Karpas-422 (cell line): ENCODE measurements around the gene ACSL6. TPM values are rescaled to one million over a fixed set of nuclear protein-coding genes. Genes with fewer than 3 reads are reported as not detected.
"Not testable (repeated sequence)": the region's sequence is repeated elsewhere in the genome, so short reads cannot be mapped to it uniquely, and the experiment has no call there.

ENCODE experiments used
- DNase-seq: peaks from one replicate; pipeline ENCODE4 v3.0.0-alpha.2; 2015
- H2AFZ ChIP-seq: fragments of 200-600 bp; sonication (generic); 2 replicates; pipeline ENCODE4 v1.6.1; 2014; ENCODE audit warnings: antibody characterized with exemption, low read length, mixed read lengths
- H3K27ac ChIP-seq: fragments of 200-600 bp; sonication (generic); 2 replicates; pipeline ENCODE4 v1.5.1; 2014; ENCODE audit warnings: mild to moderate bottlenecking, low read length, moderate library complexity
- H3K27me3 ChIP-seq: fragments of 200-600 bp; sonication (generic); 2 replicates; pipeline ENCODE4 v1.6.1; 2014; ENCODE audit warnings: low read length, mixed read lengths
- H3K36me3 ChIP-seq: fragments of 200-600 bp; sonication (generic); 2 replicates; pipeline ENCODE4 v1.6.1; 2014; ENCODE audit warnings: low read length, mixed read lengths; ENCODE audit not compliant: insufficient read depth
- H3K4me1 ChIP-seq: fragments of 200-600 bp; sonication (generic); 2 replicates; pipeline ENCODE4 v1.6.1; 2014; ENCODE audit warnings: mild to moderate bottlenecking, low read length, mixed read lengths
- H3K4me2 ChIP-seq: fragments of 200-600 bp; sonication (generic); 2 replicates; pipeline ENCODE4 v1.6.1; 2014; ENCODE audit warnings: low read length, low read depth, mild to moderate bottlenecking; ENCODE audit not compliant: poor library complexity, severe bottlenecking
- H3K4me3 ChIP-seq: fragments of 200-600 bp; sonication (generic); 2 replicates; pipeline ENCODE4 v1.5.1; 2014; ENCODE audit warnings: mild to moderate bottlenecking, antibody characterized with exemption, low read length, mixed read lengths
- H3K79me2 ChIP-seq: fragments of 200-600 bp; sonication (generic); 2 replicates; pipeline ENCODE4 v1.6.1; 2014; ENCODE audit warnings: mild to moderate bottlenecking, low read length, mixed read lengths
- H3K9ac ChIP-seq: fragments of 200-600 bp; sonication (generic); 2 replicates; pipeline ENCODE4 v1.6.0; 2014; ENCODE audit warnings: low read length
- H3K9me2 ChIP-seq: fragments of 200-600 bp; sonication (generic), shearing (Covaris generic); replicated peaks from 2 replicates; pipeline ENCODE4 v1.6.0; 2014; ENCODE audit warnings: mild to moderate bottlenecking, low read length, moderate library complexity; ENCODE audit not compliant: insufficient read depth
- H3K9me3 ChIP-seq: fragments of 300-700, 200-600 bp; sonication (generic); 2 replicates; pipeline ENCODE4 v1.6.1; 2014; ENCODE audit warnings: low read length, mixed read lengths
- H4K20me1 ChIP-seq: fragments of 200-600 bp; sonication (generic); 2 replicates; pipeline ENCODE4 v1.6.1; 2014; ENCODE audit warnings: mild to moderate bottlenecking, antibody characterized with exemption, low read length, low read depth; ENCODE audit not compliant: insufficient read depth
- total RNA-seq: library from RNA; depleted of rRNA; stranded (reverse); fragments of >200 nt; shearing (Covaris generic); gene quantifications from 2 replicates; pipeline ENCODE4 v1.2.3, GENCODE V29; 2014; ENCODE audit warnings: low replicate concordance

ACSL6 gene
- total RNA-seq, 1 experiment from 2014 or later, result not detected

DNA sequence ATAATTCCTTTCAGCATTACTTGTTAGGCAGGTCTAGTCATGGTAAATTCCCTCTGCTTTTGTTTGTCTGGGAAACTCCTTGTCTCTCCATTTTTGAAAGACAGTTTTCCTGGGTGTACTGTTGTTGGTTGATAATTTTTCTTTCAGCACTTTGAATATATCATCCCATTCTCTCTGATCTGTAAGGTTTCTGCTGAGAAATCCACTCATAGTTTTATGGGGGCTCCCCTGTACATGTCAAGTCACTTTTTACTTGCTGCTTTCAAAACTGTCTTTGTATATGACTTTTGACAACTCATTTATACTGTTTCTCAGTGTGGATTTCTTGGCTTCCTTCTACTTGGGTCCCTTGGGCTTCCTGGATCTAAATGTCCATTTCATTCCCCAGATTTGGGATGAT lies 82.5 kb downstream of the ACSL6 start:
- no peaks in the 10 kb centered on the region for H4K20me1 ChIP-seq
- no peak overlapping the region for H3K9ac ChIP-seq
- peaks cover 15% of the 10 kb centered on the region; the same call in 1 of the 2 replicates for H3K9me3 ChIP-seq
- no peak overlapping the region for H3K27ac ChIP-seq
- no peak overlapping the region for H3K4me2 ChIP-seq
- H3K27me3 ChIP-seq, result no peaks in the 10 kb centered on the region
- H3K9me2 ChIP-seq, result 0 out of 2 replicates have a peak, but pooled peaks cover 4% of the 10 kb centered on the region
- H3K79me2 ChIP-seq, result no peaks in the 10 kb centered on the region
- no peak for DNase-seq
- H3K4me1 ChIP-seq, result no peaks in the 10 kb centered on the region
- H3K36me3 ChIP-seq, result no peaks in the 10 kb centered on the region
- H2AFZ ChIP-seq, result no peak overlapping the region
- H3K4me3 ChIP-seq, result no peak overlapping the region

DNA sequence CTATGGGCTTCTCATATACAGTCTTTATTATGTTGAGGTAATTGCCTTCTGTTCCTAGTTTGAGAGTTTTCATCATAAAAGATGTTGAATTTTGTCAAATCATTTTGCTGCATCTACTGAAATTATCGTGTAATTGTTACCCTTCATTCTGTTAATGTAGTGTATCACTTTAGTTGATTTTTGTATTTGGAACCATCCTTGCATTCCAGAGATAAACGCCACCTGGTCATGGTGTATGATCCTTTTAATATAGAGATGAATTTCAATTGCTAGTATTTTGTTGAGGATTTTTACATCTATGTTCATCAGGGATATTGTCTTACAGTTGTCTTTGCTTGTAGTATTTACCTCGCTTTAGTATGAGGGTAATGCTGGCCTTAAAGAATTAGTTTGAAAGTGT lies 85.3 kb downstream of the ACSL6 start:
- Histone ChIP-seq H3K9me3 (peaks cover 15% of the 10 kb centered on the region; the same call in 1 of the 2 replicates), H3K27ac (no peak overlapping the region), H3K79me2 (no peaks in the 10 kb centered on the region), H3K9me2 (0 out of 2 replicates have a peak, but pooled peaks cover 4% of the 10 kb centered on the region), H3K9ac (no peak overlapping the region), H2AFZ (no peak overlapping the region), H3K36me3 (no peaks in the 10 kb centered on the region), H4K20me1 (no peaks in the 10 kb centered on the region), H3K4me1 (no peaks in the 10 kb centered on the region), H3K4me2 (no peak overlapping the region), H3K4me3 (no peak overlapping the region), H3K27me3 (no peaks in the 10 kb centered on the region)
- DNase-seq, result no peak

DNA sequence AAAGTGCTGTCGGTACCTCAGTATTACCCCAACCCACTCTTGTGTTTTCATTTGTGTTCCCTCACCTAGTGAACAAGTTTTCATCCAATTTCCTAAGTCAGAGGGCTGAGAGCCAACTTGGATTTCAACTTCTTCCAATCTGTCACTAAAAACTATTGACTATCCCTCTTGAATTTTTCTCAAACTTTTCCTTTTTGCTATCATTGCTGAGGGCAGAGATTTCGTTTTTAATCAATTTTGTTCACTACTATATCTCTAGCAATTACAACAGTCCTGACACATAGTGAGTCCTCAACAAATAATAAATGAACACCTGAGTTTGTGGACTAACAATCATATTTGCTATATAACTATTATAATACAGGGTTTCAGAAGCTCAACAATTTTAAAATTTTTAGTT lies 95.0 kb downstream of the ACSL6 start:
- H2AFZ ChIP-seq, result no peak overlapping the region
- H3K27me3 ChIP-seq, result 0 out of 2 replicates have a peak, but pooled peaks cover 7% of the 10 kb centered on the region
- no peak overlapping the region for H3K9ac ChIP-seq
- DNase-seq, result no peak
- H3K27ac ChIP-seq, result no peak overlapping the region
- no peaks in the 10 kb centered on the region for H4K20me1 ChIP-seq
- no peak overlapping the region for H3K4me3 ChIP-seq
- H3K4me1 ChIP-seq, result no peaks in the 10 kb centered on the region
- no peaks in the 10 kb centered on the region for H3K36me3 ChIP-seq
- H3K9me3 ChIP-seq, result no peaks in the 10 kb centered on the region
- no peaks in the 10 kb centered on the region for H3K79me2 ChIP-seq
- no peak overlapping the region for H3K4me2 ChIP-seq
- H3K9me2 ChIP-seq, result no peaks in the 10 kb centered on the region

DNA sequence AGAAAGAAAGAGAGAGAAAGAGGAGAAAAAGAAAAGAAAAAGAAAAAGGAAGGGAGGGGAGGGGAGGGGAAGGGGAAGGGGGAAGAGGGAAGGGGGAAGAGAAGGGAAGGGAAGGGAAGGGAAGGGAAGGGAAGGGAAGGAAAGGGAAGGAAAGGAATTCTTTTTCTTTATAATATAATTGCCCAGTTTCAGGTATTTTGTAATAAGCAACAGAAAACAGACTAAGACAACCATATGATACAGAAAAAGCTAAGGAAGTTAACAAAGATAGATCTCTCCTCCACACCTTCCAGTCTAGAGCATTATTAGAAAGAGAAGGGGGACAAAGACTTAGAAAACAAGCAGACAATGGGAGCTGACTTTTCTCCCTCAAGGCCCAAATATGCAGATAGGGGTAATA lies 97.0 kb downstream of the ACSL6 start:
- H4K20me1 ChIP-seq, result no peaks in the 10 kb centered on the region
- H3K36me3 ChIP-seq, result no peaks in the 10 kb centered on the region
- no peak overlapping the region for H3K27ac ChIP-seq
- H3K9me3 ChIP-seq, result no peaks in the 10 kb centered on the region
- H3K9me2 ChIP-seq, result no peaks in the 10 kb centered on the region
- no peaks in the 10 kb centered on the region for H3K4me1 ChIP-seq
- DNase-seq, result no peak
- no peaks in the 10 kb centered on the region for H3K79me2 ChIP-seq
- 0 out of 2 replicates have a peak, but pooled peaks cover 7% of the 10 kb centered on the region for H3K27me3 ChIP-seq
- H3K4me2 ChIP-seq, result no peak overlapping the region
- H3K9ac ChIP-seq, result no peak overlapping the region
- H3K4me3 ChIP-seq, result no peak overlapping the region
- no peak overlapping the region for H2AFZ ChIP-seq

DNA sequence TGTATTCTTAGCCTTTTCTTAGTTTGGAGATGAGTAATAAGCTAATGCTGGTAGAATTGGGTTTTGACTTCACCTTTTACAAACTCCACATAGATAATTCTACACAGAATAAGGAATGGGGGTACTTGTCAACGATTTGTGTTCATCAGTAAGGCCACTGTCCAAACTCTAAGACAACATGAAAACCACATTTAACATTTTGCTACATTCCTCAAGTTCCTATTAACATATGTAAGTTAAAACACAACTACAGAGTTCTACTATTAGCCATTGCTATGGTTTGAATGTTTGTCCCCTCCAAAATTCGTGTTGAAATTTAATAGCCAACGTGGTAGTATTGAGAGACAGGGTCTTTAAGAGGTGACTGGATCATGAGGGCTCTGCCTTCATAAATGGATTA lies 97.9 kb downstream of the ACSL6 start:
- Histone ChIP-seq H3K79me2 (no peaks in the 10 kb centered on the region), H3K27me3 (0 out of 2 replicates have a peak, but pooled peaks cover 7% of the 10 kb centered on the region), H3K9ac (no peak overlapping the region), H3K9me3 (no peaks in the 10 kb centered on the region), H2AFZ (no peak overlapping the region), H3K27ac (no peak overlapping the region), H3K36me3 (no peaks in the 10 kb centered on the region), H3K4me1 (no peaks in the 10 kb centered on the region), H4K20me1 (no peaks in the 10 kb centered on the region), H3K9me2 (no peaks in the 10 kb centered on the region), H3K4me3 (no peak overlapping the region), H3K4me2 (no peak overlapping the region)
- DNase-seq, result no peak

DNA sequence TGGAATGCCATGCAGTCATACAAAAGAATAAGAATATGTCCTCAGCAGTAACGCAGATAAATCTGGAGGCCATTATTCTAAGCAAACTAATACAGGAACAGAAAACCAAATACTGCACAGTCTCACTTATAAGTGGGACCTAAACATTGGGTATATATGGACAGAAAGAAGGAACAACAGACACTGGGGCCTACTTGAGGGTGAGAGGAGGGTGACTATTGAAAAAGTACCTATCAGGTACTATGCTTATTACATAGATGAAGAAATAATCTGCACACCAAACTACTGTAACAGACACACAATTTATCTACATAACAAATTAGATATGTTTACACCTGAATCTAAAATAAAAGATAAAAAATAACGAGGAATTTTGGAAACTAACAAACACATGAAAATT lies 104.8 kb downstream of the ACSL6 start:
- Histone ChIP-seq H3K27me3 (peaks cover 2% of the 10 kb centered on the region; the same call in 1 of the 2 replicates), H3K79me2 (no peaks in the 10 kb centered on the region), H3K4me3 (no peak overlapping the region), H3K9me3 (no peaks in the 10 kb centered on the region), H3K4me2 (no peak overlapping the region), H3K27ac (no peak overlapping the region), H3K4me1 (no peaks in the 10 kb centered on the region), H4K20me1 (no peaks in the 10 kb centered on the region), H3K36me3 (no peaks in the 10 kb centered on the region), H3K9ac (no peak overlapping the region), H3K9me2 (no peaks in the 10 kb centered on the region), H2AFZ (no peak overlapping the region)
- no peak for DNase-seq

DNA sequence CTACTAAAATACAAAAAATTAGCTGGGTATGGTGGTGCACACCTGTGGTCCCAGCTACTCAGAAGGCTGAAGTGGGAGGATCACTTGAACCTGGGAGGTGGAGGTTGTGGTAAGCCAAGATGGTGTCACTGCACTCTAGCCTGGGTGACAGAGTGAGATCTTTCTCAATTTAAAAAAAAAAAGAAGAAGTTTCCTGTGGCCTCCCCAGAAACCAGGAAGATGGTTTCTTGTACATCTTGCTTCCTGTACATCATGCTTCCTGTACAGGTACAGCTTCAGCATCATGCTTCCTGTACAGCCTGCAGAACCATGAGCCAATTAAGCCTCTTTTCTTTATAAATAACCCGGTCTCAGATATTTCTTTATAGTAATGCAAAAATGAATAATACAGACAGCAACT lies 109.2 kb downstream of the ACSL6 start:
- not testable (repeated sequence) for H3K27me3 ChIP-seq

More for the DNA sequence above, 109.2 kb downstream of the ACSL6 start:
- DNase-seq, H3K9me2 ChIP-seq, H3K4me1 ChIP-seq, H3K36me3 ChIP-seq, H2AFZ ChIP-seq, H4K20me1 ChIP-seq, H3K9me3 ChIP-seq, H3K9ac ChIP-seq, H3K4me2 ChIP-seq, H3K4me3 ChIP-seq, H3K27ac ChIP-seq, H3K79me2 ChIP-seq: not testable (repeated sequence)
